Ascending aorta (tissue), 2 donors: Measurements from ENCODE around the gene SERPINE3. TPM values are rescaled to one million over a fixed set of nuclear protein-coding genes. Genes with fewer than 3 reads are reported as not detected.

Experiments
- DNase-seq, 2 donors: peaks; one replicate each; pipeline ENCODE4 v3.0.0-alpha.2; 2019; ENCODE audit warnings: low spot score in 2 of 2
- H3K27ac ChIP-seq, 2 donors: fragments of 200-600 bp; sonication (generic); one replicate each; pipeline ENCODE4 v1.5.1; 2016 to 2017; ENCODE audit warnings: mild to moderate bottlenecking in 1 of 2
- H3K27me3 ChIP-seq: fragments of 200-600 bp; sonication (generic); one replicate; pipeline ENCODE4 v1.5.1; 2017
- H3K36me3 ChIP-seq, 2 donors: fragments of 200-600 bp; sonication (generic); one replicate each; pipeline ENCODE4 v1.5.1; 2016
- H3K4me1 ChIP-seq, 2 donors: fragments of 200-600 bp; sonication (generic); one replicate each; pipeline ENCODE4 v1.5.1; 2016 to 2017; ENCODE audit warnings: mild to moderate bottlenecking in 1 of 2
- H3K4me3 ChIP-seq, 2 donors: fragments of 200-600 bp; sonication (generic); one replicate each; pipeline ENCODE4 v1.5.1; 2016 to 2017; ENCODE audit warnings: mild to moderate bottlenecking in 1 of 2
- H3K9me3 ChIP-seq, 2 donors: fragments of 200-600 bp; sonication (generic); one replicate each; pipeline ENCODE4 v1.5.1; 2016
- intact Hi-C: fragments of 100-400 bp; cut with DNase I; formaldehyde crosslinking; loops from one replicate; pipeline ENCODE4 v1.15.1; 2023
- total RNA-seq: library from RNA; depleted of rRNA; stranded (reverse); fragments of >200 nt; gene quantifications from one replicate; pipeline ENCODE4 v1.1.0, GENCODE V29; 2016
- TF ChIP-seq, protein P1 (sequence below), 3 experiments: fragments of 200-600 bp in 2 of 3; fragments of 450-650 bp in 1 of 3; sonication (generic) in 2 of 3; IDR thresholded peaks; one replicate each; pipeline ENCODE4 v1.5.1; 2016 to 2019; ENCODE audit warnings: antibody characterized with exemption in 3 of 3, mild to moderate bottlenecking in 1 of 3, moderate library complexity in 1 of 3

SERPINE3 gene
- total RNA-seq, 1 donor from 2014 or later = not detected

DNA sequence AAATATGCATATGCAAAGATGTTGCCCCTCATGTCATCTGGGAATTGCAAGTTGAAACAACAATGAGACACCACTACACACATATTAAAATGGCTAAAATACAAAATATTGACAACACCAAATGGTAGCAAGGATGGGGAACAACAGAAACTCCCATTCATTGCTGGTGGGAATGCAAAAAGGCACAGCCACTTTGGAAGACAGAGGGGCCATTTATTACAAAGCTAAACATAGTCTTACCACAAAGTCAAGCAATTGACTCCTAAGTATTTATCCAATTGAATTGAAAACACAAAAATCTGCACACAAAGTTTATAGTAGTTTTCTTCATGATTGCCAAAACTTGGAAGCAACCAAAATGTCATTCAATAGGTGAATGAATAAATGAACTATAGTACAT, 6.1 kb upstream of the SERPINE3 start:
- H3K4me3 ChIP-seq = no peak overlapping the region
- H3K27me3 ChIP-seq = no peaks in the 10 kb centered on the region
- H3K9me3 ChIP-seq = no peaks in the 10 kb centered on the region
- DNase-seq = no peak
- TF ChIP-seq, protein P1, sequence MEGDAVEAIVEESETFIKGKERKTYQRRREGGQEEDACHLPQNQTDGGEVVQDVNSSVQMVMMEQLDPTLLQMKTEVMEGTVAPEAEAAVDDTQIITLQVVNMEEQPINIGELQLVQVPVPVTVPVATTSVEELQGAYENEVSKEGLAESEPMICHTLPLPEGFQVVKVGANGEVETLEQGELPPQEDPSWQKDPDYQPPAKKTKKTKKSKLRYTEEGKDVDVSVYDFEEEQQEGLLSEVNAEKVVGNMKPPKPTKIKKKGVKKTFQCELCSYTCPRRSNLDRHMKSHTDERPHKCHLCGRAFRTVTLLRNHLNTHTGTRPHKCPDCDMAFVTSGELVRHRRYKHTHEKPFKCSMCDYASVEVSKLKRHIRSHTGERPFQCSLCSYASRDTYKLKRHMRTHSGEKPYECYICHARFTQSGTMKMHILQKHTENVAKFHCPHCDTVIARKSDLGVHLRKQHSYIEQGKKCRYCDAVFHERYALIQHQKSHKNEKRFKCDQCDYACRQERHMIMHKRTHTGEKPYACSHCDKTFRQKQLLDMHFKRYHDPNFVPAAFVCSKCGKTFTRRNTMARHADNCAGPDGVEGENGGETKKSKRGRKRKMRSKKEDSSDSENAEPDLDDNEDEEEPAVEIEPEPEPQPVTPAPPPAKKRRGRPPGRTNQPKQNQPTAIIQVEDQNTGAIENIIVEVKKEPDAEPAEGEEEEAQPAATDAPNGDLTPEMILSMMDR (IDR thresholded peaks at IDR 0.05) = no peak
- intact Hi-C loops = no loop called here
- H3K27ac ChIP-seq = no peak overlapping the region
- no peaks in the 10 kb centered on the region for H3K36me3 ChIP-seq
- H3K4me1 ChIP-seq = no peaks in the 10 kb centered on the region

DNA sequence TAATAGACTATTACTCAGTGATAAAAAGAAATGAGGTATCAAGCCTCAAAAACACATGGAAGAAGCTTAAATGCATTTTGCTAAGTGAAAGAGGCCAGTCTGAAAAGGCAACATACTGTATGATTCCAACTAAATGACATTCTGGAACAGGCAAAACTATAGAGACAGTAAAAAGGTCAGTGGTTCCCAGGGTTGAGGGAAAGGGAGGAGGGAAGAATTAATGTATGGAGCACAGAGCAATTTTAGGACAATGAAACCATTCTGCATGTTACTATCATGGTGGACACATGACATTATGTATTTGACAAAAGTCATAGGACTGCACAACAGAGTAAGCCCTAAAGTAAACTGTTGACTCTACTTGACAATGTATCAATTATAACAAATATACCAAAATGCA, 5.7 kb upstream of the SERPINE3 start:
- H3K27ac ChIP-seq = no peak overlapping the region
- no peaks in the 10 kb centered on the region for H3K36me3 ChIP-seq
- TF ChIP-seq, protein P1 (IDR thresholded peaks at IDR 0.05) = no peak
- intact Hi-C loops = no loop called here
- H3K9me3 ChIP-seq = no peaks in the 10 kb centered on the region
- no peak for DNase-seq
- no peaks in the 10 kb centered on the region for H3K27me3 ChIP-seq
- H3K4me3 ChIP-seq = no peak overlapping the region
- no peaks in the 10 kb centered on the region for H3K4me1 ChIP-seq

DNA sequence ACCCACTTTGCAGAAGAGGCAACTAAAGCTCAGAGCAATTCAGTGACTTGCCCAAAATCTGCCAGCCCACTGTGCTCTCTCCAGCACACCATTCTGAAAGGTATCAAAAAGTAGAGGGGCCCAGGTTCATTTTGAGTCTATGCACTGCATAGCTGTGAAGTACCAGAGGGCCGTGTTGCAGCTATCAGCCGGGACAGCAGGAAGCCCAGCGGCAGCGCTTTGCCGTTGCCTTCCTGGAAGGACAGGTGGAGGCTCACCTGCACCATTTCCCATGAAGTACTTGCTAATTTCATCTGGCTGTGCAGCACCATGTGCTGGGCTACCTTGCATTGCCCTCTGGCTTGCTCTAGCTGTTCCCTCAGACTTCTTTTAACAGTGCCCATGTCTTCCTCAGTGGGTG, 2.7 kb upstream of the SERPINE3 start:
- Histone ChIP-seq H3K27me3 (no peaks in the 10 kb centered on the region), H3K4me1 (no peaks in the 10 kb centered on the region), H3K9me3 (no peaks in the 10 kb centered on the region), H3K4me3 (no peak overlapping the region), H3K27ac (no peak overlapping the region), H3K36me3 (no peaks in the 10 kb centered on the region)
- intact Hi-C loops = no loop called here
- DNase-seq = no peak
- TF ChIP-seq, protein P1 (IDR thresholded peaks at IDR 0.05) = no peak

DNA sequence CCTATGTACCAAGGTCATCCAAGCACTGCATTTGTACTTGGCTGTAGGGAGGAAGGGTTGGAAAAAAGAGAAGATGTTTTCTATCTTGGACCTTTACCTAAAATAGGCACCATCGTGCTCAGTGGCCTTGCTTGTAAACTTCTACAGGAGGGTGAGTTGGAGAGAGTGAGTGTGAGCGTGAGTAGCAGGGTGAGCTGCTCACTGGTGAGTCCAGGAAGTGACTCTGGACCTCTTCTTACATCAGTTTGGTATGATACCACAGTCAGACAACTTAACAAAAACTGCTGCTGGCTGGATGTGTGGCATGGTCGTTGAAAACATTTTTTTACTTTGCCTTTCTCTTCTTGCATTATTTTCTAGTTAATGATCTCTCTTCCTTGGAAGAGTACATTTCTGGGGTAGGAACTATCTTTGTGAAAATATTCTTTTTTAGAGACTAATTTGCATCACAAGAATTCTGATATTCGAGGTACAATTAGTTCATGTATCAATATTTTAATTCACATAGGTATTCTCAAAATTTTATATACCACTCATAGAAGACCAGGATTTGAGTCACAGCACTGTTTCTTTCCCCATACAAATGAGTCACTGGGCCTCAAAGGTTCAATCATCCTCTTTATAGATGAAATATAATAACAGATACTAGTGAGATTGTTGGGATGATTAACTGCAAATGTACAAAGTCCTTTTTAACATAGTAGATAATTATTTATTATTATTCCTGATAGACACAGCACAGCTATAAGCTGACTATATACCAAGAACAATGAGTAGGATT, 651 bp downstream of the SERPINE3 start:
- Histone ChIP-seq H3K27ac (no peak overlapping the region), H3K36me3 (no peaks in the 10 kb centered on the region), H3K4me3 (no peak overlapping the region), H3K9me3 (no peaks in the 10 kb centered on the region), H3K27me3 (no peaks in the 10 kb centered on the region), H3K4me1 (no peaks in the 10 kb centered on the region)
- intact Hi-C loops = no loop called here
- TF ChIP-seq, protein P1 (IDR thresholded peaks at IDR 0.05) = no peak
- no peak for DNase-seq

DNA sequence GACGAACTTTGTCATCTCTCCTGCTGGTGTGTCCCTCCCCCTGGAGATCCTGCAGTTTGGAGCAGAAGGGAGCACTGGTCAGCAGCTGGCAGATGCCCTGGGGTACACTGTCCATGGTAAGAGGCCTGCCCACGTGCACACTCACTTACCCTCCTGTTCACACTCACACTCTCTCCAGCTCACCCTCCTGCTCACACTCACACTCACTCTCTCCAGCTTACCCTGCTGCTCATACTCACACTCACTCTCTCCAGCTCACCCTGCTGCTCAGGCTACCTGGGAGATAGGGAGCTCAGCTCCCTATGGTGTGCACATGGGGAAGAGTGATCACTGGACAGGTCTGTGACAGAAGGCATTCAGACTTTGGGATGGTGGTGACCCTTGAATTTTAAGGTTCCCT, 1.7 kb downstream of the SERPINE3 start:
- DNase-seq = no peak
- TF ChIP-seq, protein P1 (IDR thresholded peaks at IDR 0.05) = no peak
- Histone ChIP-seq H3K4me3 (no peak overlapping the region), H3K27ac (no peak overlapping the region), H3K4me1 (no peaks in the 10 kb centered on the region), H3K27me3 (no peaks in the 10 kb centered on the region), H3K36me3 (no peaks in the 10 kb centered on the region), H3K9me3 (no peaks in the 10 kb centered on the region)
- intact Hi-C loops = no loop called here
